H1 (cell line): Measurements from ENCODE around the gene HM13. TPM values are rescaled to one million over a fixed set of nuclear protein-coding genes. Genes with fewer than 3 reads are reported as not detected.

Source experiments
- ASH2L ChIP-seq: fragments of 200-600, 300-600 bp; sonication (generic); IDR thresholded peaks from one replicate; pipeline ENCODE4 v1.7.1; 2017; ENCODE audit warnings: low read length
- ATF3 ChIP-seq: IDR thresholded peaks from 2 replicates; pipeline ENCODE4 v1.6.1; 2011; ENCODE audit warnings: low read depth, mild to moderate bottlenecking, low read length; ENCODE audit not compliant: insufficient read depth
- BACH1 ChIP-seq: IDR thresholded peaks from 2 replicates; pipeline ENCODE4 v1.6.1; 2012; ENCODE audit warnings: low read length, improper control_type of control experiment
- CHD1 ChIP-seq: IDR thresholded peaks from 2 replicates; pipeline ENCODE4 v1.6.1; 2012; ENCODE audit warnings: low read depth, low read length, improper control_type of control experiment
- GTF2F1 ChIP-seq: IDR thresholded peaks from 2 replicates; pipeline ENCODE4 v1.6.1; 2012; ENCODE audit warnings: low read depth, low read length, improper control_type of control experiment, borderline replicate concordance
- JUN ChIP-seq: IDR thresholded peaks from 2 replicates; pipeline ENCODE4 v1.6.1; 2011; ENCODE audit warnings: low read depth, mild to moderate bottlenecking, improper control_type of control experiment, low read length
- KDM5A ChIP-seq: fragments of 200-600 bp; IDR thresholded peaks from 2 replicates; pipeline ENCODE4 v1.7.1; 2012; ENCODE audit warnings: mild to moderate bottlenecking, low read length, inconsistent platforms, mixed read lengths
- NANOG ChIP-seq: IDR thresholded peaks from 2 replicates; pipeline ENCODE4 v1.6.1; 2011; ENCODE audit warnings: low read length, low read depth, mild to moderate bottlenecking, inconsistent platforms; ENCODE audit not compliant: insufficient read depth, poor library complexity, severe bottlenecking
- POLR2AphosphoS5 ChIP-seq: IDR thresholded peaks from 2 replicates; pipeline ENCODE4 v1.6.1; 2011; ENCODE audit warnings: low read depth, low read length
- POU5F1 ChIP-seq: IDR thresholded peaks from 2 replicates; pipeline ENCODE4 v1.6.1; 2011; ENCODE audit warnings: low read depth, mild to moderate bottlenecking, low read length, moderate library complexity
- SIN3A ChIP-seq, 2 experiments: IDR thresholded peaks in 1 of 2; conservative IDR thresholded peaks in 1 of 2; 2 replicates each; pipeline ENCODE4 v1.6.1; 2011 to 2012; ENCODE audit warnings: low read length in 2 of 2, improper control_type of control experiment in 1 of 2, low read depth in 1 of 2, mild to moderate bottlenecking in 1 of 2
- SP1 ChIP-seq: IDR thresholded peaks from 2 replicates; pipeline ENCODE4 v1.6.1; 2011; ENCODE audit warnings: low read depth, low read length
- SRF ChIP-seq: IDR thresholded peaks from 2 replicates; pipeline ENCODE4 v1.6.1; 2011; ENCODE audit warnings: mild to moderate bottlenecking, low read depth, low read length, moderate library complexity
- SUZ12 ChIP-seq: fragments of 200-600 bp; sonication (generic); IDR thresholded peaks from 2 replicates; pipeline ENCODE4 v1.6.1; 2012; ENCODE audit warnings: mild to moderate bottlenecking, inconsistent platforms, low read length, moderate library complexity, mixed read lengths
- TAF7 ChIP-seq: optimal IDR thresholded peaks from 2 replicates; pipeline ENCODE3; 2011; ENCODE audit warnings: low read depth, mild to moderate bottlenecking, inconsistent platforms, low read length, moderate library complexity, borderline replicate concordance
- TEAD4 ChIP-seq: IDR thresholded peaks from 2 replicates; pipeline ENCODE4 v1.6.1; 2012; ENCODE audit warnings: low read depth, low read length, inconsistent platforms, mixed read lengths
- polyA plus RNA-seq, 7 experiments: library from polyadenylated mRNA; depleted of rRNA in 3 of 7; stranded (reverse) in 5 of 7; unstranded in 2 of 7; fragments of >200 nt in 5 of 7; fragments of 200-250 nt in 2 of 7; gene quantifications; 1 replicate in 5 of 7; 2 replicates in 1 of 7; 4 replicates in 1 of 7; pipeline versions ENCODE4 v1.2.1 to v1.2.3, GENCODE V29; 2011 to 2013; ENCODE audit warnings: missing spikeins in 2 of 7, mixed read lengths in 2 of 7
- total RNA-seq: library from RNA; stranded (reverse); fragmentation: NEBNext Ultra II Directional; extraction: Animal tissue kit (Norgen Biotek cat#: 25700); gene quantifications from 2 replicates; pipeline ENCODE4 v1.2.1, GENCODE V29; 2021
- TF ChIP-seq, protein P1 (sequence below), 3 experiments: IDR thresholded peaks; 1 replicate in 2 of 3; 2 replicates in 1 of 3; pipeline versions ENCODE4 v1.5.1 to v1.6.1; 2011; ENCODE audit warnings: low read length in 3 of 3, mild to moderate bottlenecking in 3 of 3, inconsistent platforms in 2 of 3, low read depth in 1 of 3, moderate library complexity in 1 of 3; ENCODE audit not compliant: insufficient read depth in 1 of 3; ENCODE audit errors: control extremely low read depth in 1 of 3
- TF ChIP-seq, protein P2 (sequence below): IDR thresholded peaks from 2 replicates; pipeline ENCODE4 v1.6.1; 2012; ENCODE audit warnings: low read length, inconsistent platforms

Gene HM13
- total and polyA plus RNA-seq, 2 of the 8 experiments (the other 6 are each of a cell fraction or from before 2014, with no cell fraction given): 118 to 183 TPM

GRCh38 chr20:31514154-31515071, at the start of gene HM13 (continued):
- TF ChIP-seq POU5F1 (no peak), SP1 (0 out of 2 replicates have a peak, but pooled peaks have one; percentile 56), TAF7 (peak; percentile 87), ATF3 (0 out of 2 replicates have a peak, but pooled peaks have one; percentile 24), KDM5A (peak; percentile 92), TEAD4 (0 out of 2 replicates have a peak, but pooled peaks have one; percentile 45), SIN3A (conservative IDR thresholded peaks at IDR 0.05 in 1 of 2, IDR thresholded peaks at IDR 0.05 in 1 of 2; ENCODE audit: low read depth in 1 of 2, low read length in 2 of 2) (peak; percentile 87 to 90; a peak in 3 of 4 replicates), CHD1 (no peak; the same call in 1 of the 2 replicates), SUZ12 (no peak), JUN (no peak), BACH1 (no peak), GTF2F1 (peak; percentile 61; the same call in 1 of the 2 replicates), POLR2AphosphoS5 (peak; percentile 99), SRF (no peak), NANOG (peak; percentile 45), ASH2L (peak; percentile 98)
- TF ChIP-seq, protein P1, sequence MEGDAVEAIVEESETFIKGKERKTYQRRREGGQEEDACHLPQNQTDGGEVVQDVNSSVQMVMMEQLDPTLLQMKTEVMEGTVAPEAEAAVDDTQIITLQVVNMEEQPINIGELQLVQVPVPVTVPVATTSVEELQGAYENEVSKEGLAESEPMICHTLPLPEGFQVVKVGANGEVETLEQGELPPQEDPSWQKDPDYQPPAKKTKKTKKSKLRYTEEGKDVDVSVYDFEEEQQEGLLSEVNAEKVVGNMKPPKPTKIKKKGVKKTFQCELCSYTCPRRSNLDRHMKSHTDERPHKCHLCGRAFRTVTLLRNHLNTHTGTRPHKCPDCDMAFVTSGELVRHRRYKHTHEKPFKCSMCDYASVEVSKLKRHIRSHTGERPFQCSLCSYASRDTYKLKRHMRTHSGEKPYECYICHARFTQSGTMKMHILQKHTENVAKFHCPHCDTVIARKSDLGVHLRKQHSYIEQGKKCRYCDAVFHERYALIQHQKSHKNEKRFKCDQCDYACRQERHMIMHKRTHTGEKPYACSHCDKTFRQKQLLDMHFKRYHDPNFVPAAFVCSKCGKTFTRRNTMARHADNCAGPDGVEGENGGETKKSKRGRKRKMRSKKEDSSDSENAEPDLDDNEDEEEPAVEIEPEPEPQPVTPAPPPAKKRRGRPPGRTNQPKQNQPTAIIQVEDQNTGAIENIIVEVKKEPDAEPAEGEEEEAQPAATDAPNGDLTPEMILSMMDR (IDR thresholded peaks at IDR 0.05; ENCODE audit: control extremely low read depth in 1 of 3, insufficient read depth in 1 of 3, low read depth in 1 of 3, low read length in 3 of 3): peak; percentile 95 to 99 (median 98)
- TF ChIP-seq, protein P2, sequence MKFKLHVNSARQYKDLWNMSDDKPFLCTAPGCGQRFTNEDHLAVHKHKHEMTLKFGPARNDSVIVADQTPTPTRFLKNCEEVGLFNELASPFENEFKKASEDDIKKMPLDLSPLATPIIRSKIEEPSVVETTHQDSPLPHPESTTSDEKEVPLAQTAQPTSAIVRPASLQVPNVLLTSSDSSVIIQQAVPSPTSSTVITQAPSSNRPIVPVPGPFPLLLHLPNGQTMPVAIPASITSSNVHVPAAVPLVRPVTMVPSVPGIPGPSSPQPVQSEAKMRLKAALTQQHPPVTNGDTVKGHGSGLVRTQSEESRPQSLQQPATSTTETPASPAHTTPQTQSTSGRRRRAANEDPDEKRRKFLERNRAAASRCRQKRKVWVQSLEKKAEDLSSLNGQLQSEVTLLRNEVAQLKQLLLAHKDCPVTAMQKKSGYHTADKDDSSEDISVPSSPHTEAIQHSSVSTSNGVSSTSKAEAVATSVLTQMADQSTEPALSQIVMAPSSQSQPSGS: no peak
